HL-60/S4 (cell line): ENCODE measurements around the gene SP1.
"Not testable (repeated sequence)": the region's sequence is repeated elsewhere in the genome, so short reads cannot be mapped to it uniquely, and the experiment has no call there.

Experiments
- in situ Hi-C: fragments of 300-500 bp; cut with MboI; formaldehyde crosslinking; loops from 2 replicates; pipeline ENCODE4 v1.14.3; 2022; ENCODE audit warnings: low sequenced_read_pairs

The SP1 gene

GRCh38 chr12:53355121-53355520, 24.9 kb upstream of the SP1 start:
- in situ Hi-C loops = no loop called here

- in situ Hi-C loops = no loop called here
Observed at GRCh38 chr12:53358836-53359419, 21.0 kb upstream of the SP1 start.

GRCh38 chr12:53361638-53362037, 18.3 kb upstream of the SP1 start:
- in situ Hi-C loops = not testable (repeated sequence)

- in situ Hi-C loops = no loop called here
Observed at GRCh38 chr12:53365245-53365904, 14.6 kb upstream of the SP1 start.

GRCh38 chr12:53373554-53374133, 6.3 kb upstream of the SP1 start:
- in situ Hi-C loops = not testable (repeated sequence)

GRCh38 chr12:53374277-53374676, 5.7 kb upstream of the SP1 start:
- in situ Hi-C loops = not testable (repeated sequence)

- in situ Hi-C loops = no loop called here
Observed at GRCh38 chr12:53376747-53377146, 3.2 kb upstream of the SP1 start.

- in situ Hi-C loops = no loop called here
Observed at GRCh38 chr12:53378222-53378621, 1.8 kb upstream of the SP1 start.

GRCh38 chr12:53378724-53379388, 1.1 kb upstream of the SP1 start:
- in situ Hi-C loops = no loop called here

GRCh38 chr12:53379389-53380103, 430 bp upstream of the SP1 start:
- in situ Hi-C loops = no loop called here

GRCh38 chr12:53380794-53381730, 1.1 kb downstream of the SP1 start:
- in situ Hi-C loops = no loop called here

GRCh38 chr12:53381731-53382630, 2.0 kb downstream of the SP1 start:
- in situ Hi-C loops = no loop called here

GRCh38 chr12:53383258-53383657, 3.3 kb downstream of the SP1 start:
- in situ Hi-C loops = no loop called here

- in situ Hi-C loops = not testable (repeated sequence)
Observed at GRCh38 chr12:53386381-53386780, 6.4 kb downstream of the SP1 start.

GRCh38 chr12:53388932-53389331, 9.0 kb downstream of the SP1 start:
- in situ Hi-C loops = no loop called here

- in situ Hi-C loops = no loop called here
Observed at GRCh38 chr12:53389702-53390101, 9.7 kb downstream of the SP1 start.

- in situ Hi-C loops = no loop called here
Observed at GRCh38 chr12:53391724-53392123, 11.7 kb downstream of the SP1 start.

- in situ Hi-C loops = no loop called here
Observed at GRCh38 chr12:53399896-53400295, 19.9 kb downstream of the SP1 start.

GRCh38 chr12:53402351-53402750, 22.4 kb downstream of the SP1 start:
- in situ Hi-C loops = not testable (repeated sequence)
